GM10266 (cell line): Measurements from ENCODE around the gene KRTAP5-10.
"Not testable (repeated sequence)": the region's sequence is repeated elsewhere in the genome, so short reads cannot be mapped to it uniquely, and the experiment has no call there.

ENCODE experiments used
- DNase-seq: peaks from one replicate; pipeline ENCODE4 v3.0.0; 2012; ENCODE audit errors: extremely low spot score
- TF ChIP-seq, protein P1 (sequence below): IDR thresholded peaks from 2 replicates; pipeline ENCODE4 v1.5.1; 2012; ENCODE audit warnings: mild to moderate bottlenecking, low read depth; ENCODE audit not compliant: control insufficient read depth, insufficient read depth; ENCODE audit errors: missing control alignments

The KRTAP5-10 gene, protein sequence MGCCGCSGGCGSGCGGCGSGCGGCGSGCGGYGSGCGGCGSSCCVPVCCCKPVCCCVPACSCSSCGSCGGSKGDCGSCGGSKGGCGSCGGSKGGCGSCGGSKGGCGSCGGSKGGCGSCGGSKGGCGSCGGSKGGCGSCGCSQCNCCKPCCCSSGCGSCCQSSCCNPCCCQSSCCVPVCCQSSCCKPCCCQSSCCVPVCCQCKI

DNA sequence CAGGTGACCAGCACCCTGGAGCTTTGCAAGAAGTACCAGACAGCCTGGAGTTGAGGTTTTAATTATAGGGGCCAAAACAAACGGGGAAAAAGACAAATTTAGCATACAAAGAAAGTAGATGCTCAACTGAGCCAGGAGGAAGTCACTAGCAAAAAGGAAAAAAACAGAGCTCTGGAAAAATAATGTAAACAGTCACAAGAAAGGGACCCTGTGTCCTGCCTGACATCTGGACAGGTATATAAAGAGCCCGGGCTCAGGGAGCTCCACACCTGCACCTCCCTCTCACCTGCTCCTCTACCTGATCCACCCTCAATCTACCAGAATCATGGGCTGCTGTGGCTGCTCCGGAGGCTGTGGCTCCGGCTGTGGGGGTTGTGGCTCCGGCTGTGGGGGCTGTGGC, at the start of gene KRTAP5-10:
Gene KRTAP5-10, plus strand, starts transcription at position 301 of the 400 bp plus-strand sequence. Its CDS starts 25 bp downstream, at position 326.
- TF ChIP-seq, protein P1, sequence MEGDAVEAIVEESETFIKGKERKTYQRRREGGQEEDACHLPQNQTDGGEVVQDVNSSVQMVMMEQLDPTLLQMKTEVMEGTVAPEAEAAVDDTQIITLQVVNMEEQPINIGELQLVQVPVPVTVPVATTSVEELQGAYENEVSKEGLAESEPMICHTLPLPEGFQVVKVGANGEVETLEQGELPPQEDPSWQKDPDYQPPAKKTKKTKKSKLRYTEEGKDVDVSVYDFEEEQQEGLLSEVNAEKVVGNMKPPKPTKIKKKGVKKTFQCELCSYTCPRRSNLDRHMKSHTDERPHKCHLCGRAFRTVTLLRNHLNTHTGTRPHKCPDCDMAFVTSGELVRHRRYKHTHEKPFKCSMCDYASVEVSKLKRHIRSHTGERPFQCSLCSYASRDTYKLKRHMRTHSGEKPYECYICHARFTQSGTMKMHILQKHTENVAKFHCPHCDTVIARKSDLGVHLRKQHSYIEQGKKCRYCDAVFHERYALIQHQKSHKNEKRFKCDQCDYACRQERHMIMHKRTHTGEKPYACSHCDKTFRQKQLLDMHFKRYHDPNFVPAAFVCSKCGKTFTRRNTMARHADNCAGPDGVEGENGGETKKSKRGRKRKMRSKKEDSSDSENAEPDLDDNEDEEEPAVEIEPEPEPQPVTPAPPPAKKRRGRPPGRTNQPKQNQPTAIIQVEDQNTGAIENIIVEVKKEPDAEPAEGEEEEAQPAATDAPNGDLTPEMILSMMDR, result no peak
- no peak for DNase-seq

DNA sequence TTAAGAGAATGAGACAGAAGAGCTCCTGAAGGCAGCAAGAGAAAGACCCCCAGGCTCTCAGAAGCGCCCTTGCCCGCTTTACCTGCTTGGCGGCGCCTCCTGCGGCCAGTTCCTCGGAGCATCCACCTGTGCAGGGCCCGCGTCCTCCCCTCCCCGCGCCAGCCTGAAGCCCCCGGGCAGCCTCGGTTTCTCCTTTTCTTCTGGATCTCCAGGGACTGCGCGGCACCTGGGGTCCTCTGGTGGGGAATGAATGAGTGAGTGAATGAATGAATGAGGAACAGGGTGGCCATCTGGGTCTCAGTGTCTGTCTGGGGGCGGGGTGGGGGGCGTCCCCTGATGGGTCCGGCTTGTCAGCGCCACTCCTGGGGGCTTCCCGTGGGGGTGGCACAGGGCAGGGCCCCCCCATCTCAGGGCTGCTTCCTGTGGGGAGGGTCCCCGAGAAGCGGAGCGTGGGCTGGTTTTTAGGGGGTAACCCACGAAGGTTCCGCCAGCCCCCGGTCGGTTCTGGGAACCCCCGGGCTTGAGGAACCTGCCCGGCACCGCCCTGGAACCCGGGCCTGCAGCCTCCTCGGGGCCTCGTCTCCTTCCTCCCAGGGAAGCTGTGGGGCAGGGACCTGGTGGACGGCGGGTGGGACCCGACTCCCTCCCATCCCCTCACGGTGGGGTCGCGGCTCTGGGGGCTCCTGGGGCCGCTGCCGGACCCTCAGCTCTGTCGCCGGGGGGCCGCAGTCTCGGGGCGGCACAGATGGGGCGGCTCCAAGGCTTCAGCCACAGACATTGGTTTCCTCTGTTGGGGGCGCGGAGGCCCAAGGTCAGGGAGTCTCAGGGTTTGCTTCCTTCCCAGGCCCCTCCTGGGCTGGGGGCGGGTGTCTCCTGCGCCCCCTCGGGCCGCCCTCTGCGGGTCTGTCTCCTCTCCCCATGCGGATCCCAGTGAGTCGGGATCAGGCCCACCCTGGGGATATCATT, 46.6 kb upstream of the KRTAP5-10 start:
- no peak for DNase-seq
- TF ChIP-seq, protein P1, result no peak

DNA sequence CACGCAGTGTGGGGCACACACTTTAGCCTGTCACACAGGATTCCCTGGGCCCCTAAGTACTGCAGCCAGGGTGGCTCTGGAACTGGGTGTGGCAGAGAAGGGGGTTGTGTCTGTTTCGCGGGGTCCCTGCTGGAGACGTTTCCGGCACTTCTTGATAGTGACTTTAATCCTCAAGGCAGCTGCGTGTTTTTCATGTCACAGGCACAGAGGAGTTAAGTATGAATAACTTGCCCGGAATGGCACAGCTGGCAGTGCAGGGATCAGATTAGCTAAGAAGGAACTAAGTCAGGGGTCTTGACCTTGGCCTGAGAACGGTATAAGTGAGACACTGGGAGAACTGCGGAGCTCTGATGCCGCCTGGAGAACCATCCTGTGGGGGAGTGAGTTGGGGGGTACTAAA, 45.8 kb upstream of the KRTAP5-10 start:
- TF ChIP-seq, protein P1, result no peak
- no peak for DNase-seq

DNA sequence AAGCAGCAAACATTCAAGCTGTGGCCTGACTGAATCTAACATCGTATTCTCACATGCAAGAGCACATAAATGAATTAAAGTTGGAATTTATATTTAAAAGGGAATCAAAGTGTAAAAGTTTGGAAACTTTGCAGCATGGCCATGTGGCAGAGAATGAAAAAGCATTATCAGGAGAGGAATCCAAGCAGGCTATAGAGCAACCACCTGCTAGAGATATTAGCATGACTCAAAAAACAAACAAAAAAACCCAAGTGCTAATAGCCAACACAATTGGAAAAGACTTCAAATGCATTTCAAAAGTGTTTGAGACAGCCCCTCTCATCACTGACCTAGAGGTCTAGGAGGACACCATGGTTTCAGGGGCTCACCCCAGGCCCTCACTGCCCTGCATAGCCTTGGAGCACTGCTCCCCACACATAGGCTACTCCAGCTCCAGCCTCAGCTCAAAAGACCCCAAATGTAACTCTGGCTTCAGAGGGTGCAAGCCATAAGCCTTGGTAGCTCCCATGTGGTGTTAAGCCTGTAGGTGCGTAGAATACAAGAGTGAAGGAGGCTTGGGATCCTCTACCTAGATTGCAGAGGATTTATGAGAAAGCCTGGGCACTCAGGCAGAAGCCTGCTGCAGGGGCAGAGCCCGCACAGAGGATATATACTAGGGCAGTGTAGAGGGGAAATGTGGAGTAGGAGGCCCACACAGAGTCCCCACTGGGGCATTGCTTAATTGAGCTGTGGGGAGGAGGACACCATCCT, 40.0 kb upstream of the KRTAP5-10 start:
- TF ChIP-seq, protein P1, result no peak

DNA sequence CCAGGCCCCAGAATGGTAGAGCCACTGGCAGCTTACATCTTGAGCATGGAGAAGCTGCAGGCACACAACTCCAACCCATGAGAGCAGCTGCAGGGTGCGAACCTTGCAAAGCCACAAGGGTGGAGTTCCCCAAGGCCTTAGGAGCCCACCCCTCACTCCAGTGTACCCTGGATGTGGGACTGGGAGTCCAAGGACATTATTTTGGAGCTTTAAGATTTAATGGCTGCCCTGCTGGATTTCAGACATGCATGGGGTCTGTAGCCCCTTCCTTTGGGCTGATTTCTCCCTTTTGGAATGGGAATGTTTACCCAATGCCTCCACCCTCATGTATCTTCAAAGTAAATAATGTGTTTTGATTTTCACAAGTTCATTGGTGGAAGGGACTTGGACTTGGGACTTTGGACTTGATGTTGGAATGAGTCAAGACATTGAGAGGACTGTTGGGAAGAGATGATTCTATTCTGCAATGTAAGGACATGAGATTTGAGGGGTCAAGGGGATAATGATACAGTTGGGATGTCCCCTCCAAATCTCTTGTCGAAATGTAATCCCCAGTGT, 39.3 kb upstream of the KRTAP5-10 start:
- no peak for DNase-seq
- TF ChIP-seq, protein P1, result no peak

More for the DNA sequence above, 40.0 kb upstream of the KRTAP5-10 start:
- no peak for DNase-seq

DNA sequence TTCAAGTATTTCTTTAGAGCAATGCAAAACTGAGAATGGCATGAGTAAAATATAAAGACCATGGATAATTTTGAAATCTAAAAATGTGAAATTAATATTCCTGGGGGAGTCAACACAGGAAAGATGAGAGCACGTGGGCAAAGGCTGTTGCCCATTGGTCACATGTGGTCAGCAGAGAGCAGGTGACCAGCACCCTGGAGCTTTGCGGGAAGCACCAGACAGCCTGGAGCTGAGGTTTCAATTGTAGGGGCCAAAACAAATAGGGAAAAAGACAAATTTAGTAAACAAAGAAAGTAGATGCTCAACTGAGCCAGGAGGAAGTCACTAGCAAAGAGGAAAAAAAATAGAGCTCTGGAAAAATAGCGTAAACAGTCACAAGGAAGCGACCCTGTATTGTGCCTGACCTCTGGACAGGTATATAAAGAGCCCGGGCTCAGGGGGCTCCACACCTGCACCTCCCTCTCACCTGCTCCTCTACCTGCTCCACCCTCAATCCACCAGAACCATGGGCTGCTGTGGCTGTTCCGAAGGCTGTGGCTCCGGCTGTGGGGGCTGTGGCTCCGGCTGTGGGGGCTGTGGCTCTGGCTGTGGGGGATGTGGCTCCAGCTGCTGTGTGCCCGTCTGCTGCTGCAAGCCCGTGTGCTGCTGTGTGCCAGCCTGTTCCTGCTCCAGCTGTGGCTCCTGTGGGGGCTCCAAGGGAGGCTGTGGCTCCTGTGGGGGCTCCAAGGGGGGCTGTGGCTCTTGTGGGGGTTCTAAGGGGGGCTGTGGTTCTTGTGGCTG, 38.4 kb upstream of the KRTAP5-10 start, which contains the start of gene KRTAP5-7:
Gene KRTAP5-7, plus strand, starts transcription at position 472 of the 780 bp plus-strand sequence. Its CDS starts 34 bp downstream, at position 506.
- DNase-seq, result not testable (repeated sequence)
